Measurements from ENCODE around the gene TARS1. TPM values are rescaled to one million over a fixed set of nuclear protein-coding genes. Genes with fewer than 3 reads are reported as not detected.

The TARS1 gene
- total RNA-seq, 4 donors from 2014 or later, result 30.0 to 60.0 (median 39.2) TPM

DNA sequence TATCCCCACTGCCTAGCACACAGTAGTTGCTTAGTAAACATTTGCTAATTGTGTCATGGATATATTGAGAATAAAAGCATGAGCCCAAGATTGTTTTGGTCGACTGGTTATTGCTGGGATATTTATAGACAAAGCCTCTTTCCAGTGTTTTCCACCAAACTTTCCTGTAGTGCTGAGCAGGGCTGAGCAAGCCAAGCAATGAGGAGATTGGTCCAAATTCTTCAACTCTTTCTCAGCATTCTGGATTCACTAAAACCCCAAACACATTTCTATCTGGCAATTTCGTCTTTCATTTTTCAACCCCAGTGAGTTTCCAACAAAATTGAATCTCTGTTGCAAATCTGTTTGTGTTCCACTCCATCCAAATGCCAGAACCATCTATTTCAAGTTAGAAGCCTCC lies 31.9 kb upstream of the TARS1 start:
- Histone ChIP-seq H3K36me3 (no peaks in the 10 kb centered on the region), H3K27ac (no peak overlapping the region), H3K4me1 (no peaks in the 10 kb centered on the region), H3K4me3 (no peak overlapping the region), H3K27me3 (no peaks in the 10 kb centered on the region), H3K9me3 (no peaks in the 10 kb centered on the region)
- TF ChIP-seq EP300 (IDR thresholded peaks at IDR 0.05) (no peak), POLR2A (IDR thresholded peaks at IDR 0.05) (no peak), POLR2AphosphoS5 (IDR thresholded peaks at IDR 0.05) (no peak)
- TF ChIP-seq, protein P1, sequence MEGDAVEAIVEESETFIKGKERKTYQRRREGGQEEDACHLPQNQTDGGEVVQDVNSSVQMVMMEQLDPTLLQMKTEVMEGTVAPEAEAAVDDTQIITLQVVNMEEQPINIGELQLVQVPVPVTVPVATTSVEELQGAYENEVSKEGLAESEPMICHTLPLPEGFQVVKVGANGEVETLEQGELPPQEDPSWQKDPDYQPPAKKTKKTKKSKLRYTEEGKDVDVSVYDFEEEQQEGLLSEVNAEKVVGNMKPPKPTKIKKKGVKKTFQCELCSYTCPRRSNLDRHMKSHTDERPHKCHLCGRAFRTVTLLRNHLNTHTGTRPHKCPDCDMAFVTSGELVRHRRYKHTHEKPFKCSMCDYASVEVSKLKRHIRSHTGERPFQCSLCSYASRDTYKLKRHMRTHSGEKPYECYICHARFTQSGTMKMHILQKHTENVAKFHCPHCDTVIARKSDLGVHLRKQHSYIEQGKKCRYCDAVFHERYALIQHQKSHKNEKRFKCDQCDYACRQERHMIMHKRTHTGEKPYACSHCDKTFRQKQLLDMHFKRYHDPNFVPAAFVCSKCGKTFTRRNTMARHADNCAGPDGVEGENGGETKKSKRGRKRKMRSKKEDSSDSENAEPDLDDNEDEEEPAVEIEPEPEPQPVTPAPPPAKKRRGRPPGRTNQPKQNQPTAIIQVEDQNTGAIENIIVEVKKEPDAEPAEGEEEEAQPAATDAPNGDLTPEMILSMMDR (IDR thresholded peaks at IDR 0.05), result no peak
- WGBS, result 64% methylated on average over 2 of the region's 2 CpGs
- no peak for DNase-seq (ENCODE audit: low spot score in 2 of 2)

GRCh38 chr5:33409435-33410170 lies 31.2 kb upstream of the TARS1 start:
- 73% methylated on average over 7 of the region's 7 CpGs for WGBS
- TF ChIP-seq POLR2A (IDR thresholded peaks at IDR 0.05) (no peak), POLR2AphosphoS5 (IDR thresholded peaks at IDR 0.05) (no peak), EP300 (IDR thresholded peaks at IDR 0.05) (no peak)
- TF ChIP-seq, protein P1 (IDR thresholded peaks at IDR 0.05), result no peak
- DNase-seq (ENCODE audit: low spot score in 2 of 2), result no peak
- Histone ChIP-seq H3K36me3 (no peaks in the 10 kb centered on the region), H3K4me3 (no peak overlapping the region), H3K9me3 (no peaks in the 10 kb centered on the region), H3K27me3 (no peaks in the 10 kb centered on the region), H3K4me1 (no peaks in the 10 kb centered on the region), H3K27ac (no peak overlapping the region)

- Histone ChIP-seq H3K9me3 (no peaks in the 10 kb centered on the region), H3K4me1 (no peaks in the 10 kb centered on the region), H3K27ac (no peak overlapping the region), H3K27me3 (no peaks in the 10 kb centered on the region), H3K4me3 (no peak overlapping the region), H3K36me3 (no peaks in the 10 kb centered on the region)
- 62% methylated on average over 1 of the region's 1 CpG for WGBS
- TF ChIP-seq, protein P1 (IDR thresholded peaks at IDR 0.05), result no peak
- no peak for TF ChIP-seq EP300 (IDR thresholded peaks at IDR 0.05)
- TF ChIP-seq POLR2A (IDR thresholded peaks at IDR 0.05), result no peak
- no peak for TF ChIP-seq POLR2AphosphoS5 (IDR thresholded peaks at IDR 0.05)
- DNase-seq (ENCODE audit: low spot score in 2 of 2), result no peak
Observed at GRCh38 chr5:33410221-33410620, 30.5 kb upstream of the TARS1 start.

DNA sequence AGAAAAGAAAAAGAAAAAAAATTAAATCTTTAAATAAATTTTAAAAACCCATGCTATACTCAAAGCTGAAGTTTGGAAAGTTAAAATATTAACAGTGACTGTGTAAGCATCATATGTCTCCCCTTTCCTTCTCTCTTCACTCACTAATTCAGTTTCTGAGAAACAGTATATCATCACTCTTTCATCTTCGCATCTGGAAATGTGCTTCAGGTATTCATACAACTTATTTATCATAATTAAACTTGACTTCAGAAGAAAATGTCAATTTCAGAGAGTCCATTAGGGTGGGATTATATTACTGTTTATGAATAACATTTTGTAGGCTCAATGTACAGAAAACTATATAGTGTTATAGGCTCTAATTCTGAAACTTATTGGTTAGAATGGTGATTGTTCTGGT lies 29.3 kb upstream of the TARS1 start:
- no peaks in the 10 kb centered on the region for H3K9me3 ChIP-seq
- TF ChIP-seq POLR2AphosphoS5 (IDR thresholded peaks at IDR 0.05) (no peak), POLR2A (IDR thresholded peaks at IDR 0.05) (no peak), EP300 (IDR thresholded peaks at IDR 0.05) (no peak)
- TF ChIP-seq, protein P1 (IDR thresholded peaks at IDR 0.05), result no peak
- no peaks in the 10 kb centered on the region for H3K27me3 ChIP-seq
- H3K36me3 ChIP-seq, result no peaks in the 10 kb centered on the region
- 94% methylated on average over 1 of the region's 1 CpG for WGBS
- no peaks in the 10 kb centered on the region for H3K4me1 ChIP-seq
- H3K4me3 ChIP-seq, result no peak overlapping the region
- no peak for DNase-seq (ENCODE audit: low spot score in 2 of 2)
- no peak overlapping the region for H3K27ac ChIP-seq

DNA sequence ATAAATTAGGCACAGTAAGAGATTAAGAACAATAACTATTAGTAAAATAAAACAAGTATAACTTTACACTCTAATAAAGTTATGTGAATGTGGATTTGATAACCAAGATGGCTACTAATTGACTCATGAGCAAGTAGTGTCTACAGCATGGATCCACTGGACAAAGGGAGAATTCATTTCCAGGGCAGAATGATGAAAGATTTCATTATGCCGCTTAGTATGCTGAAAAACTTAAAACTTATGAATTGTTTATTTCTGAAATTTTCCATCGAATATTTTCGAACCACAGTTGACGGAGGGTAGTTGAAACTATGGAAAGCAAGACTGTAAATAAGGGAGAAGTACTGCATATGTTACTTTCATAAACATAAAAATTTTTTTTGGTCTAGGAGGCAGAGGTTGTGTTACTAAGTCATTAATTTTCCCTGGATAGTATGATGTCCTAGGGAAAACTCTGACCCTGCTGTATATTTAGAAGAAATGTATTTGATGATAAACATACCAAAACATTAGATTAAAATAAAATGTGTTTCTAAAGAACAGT lies 24.9 kb upstream of the TARS1 start:
- DNase-seq (ENCODE audit: low spot score in 2 of 2), result no peak
- WGBS, result 86% methylated on average over 4 of the region's 4 CpGs
- no peak overlapping the region for H3K4me3 ChIP-seq
- H3K27me3 ChIP-seq, result no peaks in the 10 kb centered on the region
- H3K27ac ChIP-seq, result no peak overlapping the region
- no peak for TF ChIP-seq EP300 (IDR thresholded peaks at IDR 0.05)
- TF ChIP-seq POLR2A (IDR thresholded peaks at IDR 0.05), result no peak
- TF ChIP-seq, protein P1 (IDR thresholded peaks at IDR 0.05), result no peak
- no peaks in the 10 kb centered on the region for H3K4me1 ChIP-seq
- no peaks in the 10 kb centered on the region for H3K9me3 ChIP-seq
- H3K36me3 ChIP-seq, result no peaks in the 10 kb centered on the region

All from suprapubic skin (tissue), 4 donors.